ENCODE measurements around the gene FIBP. TPM values are rescaled to one million over a fixed set of nuclear protein-coding genes. Genes with fewer than 3 reads are reported as not detected.

Gene FIBP
- polyA plus RNA-seq, 1 donor from 2014 or later = 248 TPM

- H3K27ac ChIP-seq (ENCODE audit: low read length) = no peak overlapping the region
These were observed 39.7 kb upstream of the FIBP start for GRCh38 chr11:65927904-65928397.

GRCh38 chr11:65925397-65925796 is 37.1 kb upstream of the FIBP start:
- Histone ChIP-seq H3K36me3 (ENCODE audit: insufficient read depth, low read length) (no peaks in the 10 kb centered on the region), H3K9me3 (ENCODE audit: low read length) (no peaks in the 10 kb centered on the region), H3K27me3 (ENCODE audit: insufficient read depth, low read depth, low read length) (no peaks in the 10 kb centered on the region), H4K20me1 (ENCODE audit: insufficient read depth) (no peaks in the 10 kb centered on the region), H3F3A (ENCODE audit: insufficient read depth, low read length, poor library complexity, severe bottlenecking) (no peaks in the 10 kb centered on the region), H3K9me2 (ENCODE audit: insufficient read depth, low read length) (no peaks in the 10 kb centered on the region), H3K4me2 (ENCODE audit: low read length) (no peak overlapping the region), H3K79me2 (replicated peaks; ENCODE audit: insufficient read depth, low read length) (peaks cover 2% of the 10 kb centered on the region), H3K27ac (ENCODE audit: low read length) (no peak overlapping the region), H3K9ac (ENCODE audit: low read length) (no peak overlapping the region), H3K4me3 (ENCODE audit: low read length) (no peak overlapping the region), H2AFZ (ENCODE audit: low read depth, low read length) (no peak overlapping the region)
- TF ChIP-seq EZH2 (IDR thresholded peaks at IDR 0.05; ENCODE audit: borderline replicate concordance, insufficient read depth, low read length, poor library complexity, severe bottlenecking) = no peak
- no peak for TF ChIP-seq RAD21 (conservative IDR thresholded peaks at IDR 0.05)
- no peak for TF ChIP-seq MXI1 (conservative IDR thresholded peaks at IDR 0.05; ENCODE audit: poor library complexity, severe bottlenecking)
- TF ChIP-seq SMC3 (conservative IDR thresholded peaks at IDR 0.05; ENCODE audit: poor library complexity) = no peak
- TF ChIP-seq CTCF (IDR thresholded peaks at IDR 0.05; ENCODE audit: poor library complexity, severe bottlenecking) = no peak

More at GRCh38 chr11:65927904-65928397, 39.7 kb upstream of the FIBP start:
- no peak overlapping the region for H2AFZ ChIP-seq (ENCODE audit: low read depth, low read length)
- H3K9me2 ChIP-seq (ENCODE audit: insufficient read depth, low read length) = no peaks in the 10 kb centered on the region
- no peaks in the 10 kb centered on the region for H4K20me1 ChIP-seq (ENCODE audit: insufficient read depth)
- H3K36me3 ChIP-seq (ENCODE audit: insufficient read depth, low read length) = no peaks in the 10 kb centered on the region
- no peaks in the 10 kb centered on the region for H3F3A ChIP-seq (ENCODE audit: insufficient read depth, low read length, poor library complexity, severe bottlenecking)
- no peak overlapping the region for H3K4me2 ChIP-seq (ENCODE audit: low read length)
- H3K4me3 ChIP-seq (ENCODE audit: low read length) = no peak overlapping the region
- H3K27me3 ChIP-seq (ENCODE audit: insufficient read depth, low read depth, low read length) = no peaks in the 10 kb centered on the region
- no peaks in the 10 kb centered on the region for H3K79me2 ChIP-seq (replicated peaks; ENCODE audit: insufficient read depth, low read length)
- no peak overlapping the region for H3K9ac ChIP-seq (ENCODE audit: low read length)
- TF ChIP-seq TAF1 (IDR thresholded peaks at IDR 0.05; ENCODE audit: low read depth) (no peak), MXI1 (conservative IDR thresholded peaks at IDR 0.05; ENCODE audit: poor library complexity, severe bottlenecking) (no peak), EZH2 (IDR thresholded peaks at IDR 0.05; ENCODE audit: borderline replicate concordance, insufficient read depth, low read length, poor library complexity, severe bottlenecking) (no peak), REST (IDR thresholded peaks at IDR 0.05; ENCODE audit: borderline replicate concordance) (no peak), SMC3 (conservative IDR thresholded peaks at IDR 0.05; ENCODE audit: poor library complexity) (no peak), RAD21 (conservative IDR thresholded peaks at IDR 0.05) (no peak), POLR2AphosphoS5 (IDR thresholded peaks at IDR 0.05) (no peak), CTCF (IDR thresholded peaks at IDR 0.05; ENCODE audit: poor library complexity, severe bottlenecking) (no peak), EP300 (conservative IDR thresholded peaks at IDR 0.05; ENCODE audit: poor library complexity, severe bottlenecking) (no peak)
- H3K9me3 ChIP-seq (ENCODE audit: low read length) = no peaks in the 10 kb centered on the region

Data from neural cell (in vitro differentiated cells).